Mammary epithelial cell (primary cell): ENCODE results near the gene APBA3.
"Not testable (repeated sequence)": the region's sequence is repeated elsewhere in the genome, so short reads cannot be mapped to it uniquely, and the experiment has no call there.

Experiments
- EZH2 ChIP-seq: IDR thresholded peaks from 2 replicates; pipeline ENCODE4 v1.6.1; 2012; ENCODE audit warnings: low read length, inconsistent platforms, borderline replicate concordance
- TF ChIP-seq, protein P1 (sequence below), 2 donors: IDR thresholded peaks in 1 of 2; conservative IDR thresholded peaks in 1 of 2; 2 replicates each; pipeline ENCODE4 v1.5.1; 2011 to 2012; ENCODE audit warnings: inconsistent platforms in 2 of 2, low read length in 2 of 2, mild to moderate bottlenecking in 2 of 2, control low read depth in 1 of 2, low read depth in 1 of 2; ENCODE audit not compliant: insufficient read depth in 1 of 2; ENCODE audit errors: extremely low read depth in 1 of 2

DNA sequence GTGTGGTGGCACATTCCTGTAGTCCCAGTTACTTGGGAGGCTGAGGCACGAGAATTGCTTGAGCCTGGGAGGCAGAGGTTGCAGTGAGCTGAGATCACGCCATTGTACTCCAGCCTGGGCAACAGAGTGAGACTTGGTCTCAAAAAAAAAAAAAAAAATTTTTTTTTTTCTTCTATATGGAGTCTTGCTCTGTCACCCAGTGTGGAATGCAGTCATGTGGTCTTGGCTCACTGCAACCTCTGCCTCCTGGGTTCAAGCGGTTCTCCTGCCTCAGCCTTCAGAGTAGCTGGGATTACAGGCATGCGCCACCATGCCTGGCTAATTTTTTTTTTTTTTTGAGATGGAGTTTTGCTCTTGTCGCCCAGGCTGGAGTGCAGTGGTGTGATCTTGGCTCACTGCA, 4.3 kb upstream of the APBA3 start:
- TF ChIP-seq, protein P1, sequence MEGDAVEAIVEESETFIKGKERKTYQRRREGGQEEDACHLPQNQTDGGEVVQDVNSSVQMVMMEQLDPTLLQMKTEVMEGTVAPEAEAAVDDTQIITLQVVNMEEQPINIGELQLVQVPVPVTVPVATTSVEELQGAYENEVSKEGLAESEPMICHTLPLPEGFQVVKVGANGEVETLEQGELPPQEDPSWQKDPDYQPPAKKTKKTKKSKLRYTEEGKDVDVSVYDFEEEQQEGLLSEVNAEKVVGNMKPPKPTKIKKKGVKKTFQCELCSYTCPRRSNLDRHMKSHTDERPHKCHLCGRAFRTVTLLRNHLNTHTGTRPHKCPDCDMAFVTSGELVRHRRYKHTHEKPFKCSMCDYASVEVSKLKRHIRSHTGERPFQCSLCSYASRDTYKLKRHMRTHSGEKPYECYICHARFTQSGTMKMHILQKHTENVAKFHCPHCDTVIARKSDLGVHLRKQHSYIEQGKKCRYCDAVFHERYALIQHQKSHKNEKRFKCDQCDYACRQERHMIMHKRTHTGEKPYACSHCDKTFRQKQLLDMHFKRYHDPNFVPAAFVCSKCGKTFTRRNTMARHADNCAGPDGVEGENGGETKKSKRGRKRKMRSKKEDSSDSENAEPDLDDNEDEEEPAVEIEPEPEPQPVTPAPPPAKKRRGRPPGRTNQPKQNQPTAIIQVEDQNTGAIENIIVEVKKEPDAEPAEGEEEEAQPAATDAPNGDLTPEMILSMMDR (conservative IDR thresholded peaks at IDR 0.05 in 1 of 2, IDR thresholded peaks at IDR 0.05 in 1 of 2; ENCODE audit: extremely low read depth in 1 of 2, insufficient read depth in 1 of 2, low read depth in 1 of 2, low read length in 2 of 2) = not testable (repeated sequence)
- not testable (repeated sequence) for TF ChIP-seq EZH2
